Gastrocnemius medialis (tissue), 4 donors: Measurements from ENCODE around the gene NDUFC2.

Experiments used
- CTCF ChIP-seq, 5 experiments: fragments of 450-650 bp in 3 of 5; fragments of 200-600 bp in 2 of 5; sonication (generic) in 2 of 5; IDR thresholded peaks in 4 of 5; conservative IDR thresholded peaks in 1 of 5; 1 replicate in 4 of 5; 2 replicates in 1 of 5; pipeline ENCODE4 v1.5.1; 2016 to 2019; ENCODE audit warnings: antibody characterized with exemption in 5 of 5, mild to moderate bottlenecking in 3 of 5, moderate library complexity in 3 of 5
- POLR2A ChIP-seq, 2 donors: fragments of 450-650 bp; IDR thresholded peaks; one replicate each; pipeline ENCODE4 v1.6.1; 2017; ENCODE audit warnings: antibody characterized with exemption in 2 of 2, mild to moderate bottlenecking in 2 of 2, moderate library complexity in 2 of 2

GRCh38 chr11:78057462-78058055 is 22.1 kb downstream of the NDUFC2 start:
- TF ChIP-seq CTCF (IDR thresholded peaks at IDR 0.05 in 4 of 5, conservative IDR thresholded peaks at IDR 0.05 in 1 of 5) = no peak
- no peak for TF ChIP-seq POLR2A (IDR thresholded peaks at IDR 0.05)
